GM21576 (cell line): ENCODE results near the gene CCDC66.

Experiments
- ATAC-seq: cut with Tn5 transposase; IDR thresholded peaks from one replicate; pipeline ENCODE4 v1.9.1; 2021; ENCODE audit warnings: mild to moderate bottlenecking, moderate library complexity; ENCODE audit not compliant: unreplicated experiment

Gene CCDC66

DNA sequence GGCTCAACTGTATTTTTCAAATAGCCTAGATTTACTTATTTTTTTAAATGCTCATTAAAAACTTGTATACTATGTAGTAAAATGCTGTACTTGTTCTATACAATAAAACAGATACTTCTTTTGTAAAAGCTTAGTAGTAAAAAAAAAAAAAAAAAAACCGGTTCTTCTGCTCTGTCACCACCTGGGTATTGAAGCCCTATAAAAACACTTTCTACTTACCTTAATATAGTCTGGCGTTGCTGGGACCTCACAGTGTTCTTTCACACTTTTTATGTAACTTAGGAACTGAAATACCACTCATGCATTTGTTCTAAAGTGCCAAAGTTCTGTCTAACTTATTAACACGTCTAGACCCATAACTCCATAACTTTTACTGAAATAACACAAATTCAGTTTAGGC, 64.7 kb downstream of the CCDC66 start:
- no peak for ATAC-seq

- no peak for ATAC-seq
Measured at GRCh38 chr3:56622381-56622780, 65.4 kb downstream of the CCDC66 start.

DNA sequence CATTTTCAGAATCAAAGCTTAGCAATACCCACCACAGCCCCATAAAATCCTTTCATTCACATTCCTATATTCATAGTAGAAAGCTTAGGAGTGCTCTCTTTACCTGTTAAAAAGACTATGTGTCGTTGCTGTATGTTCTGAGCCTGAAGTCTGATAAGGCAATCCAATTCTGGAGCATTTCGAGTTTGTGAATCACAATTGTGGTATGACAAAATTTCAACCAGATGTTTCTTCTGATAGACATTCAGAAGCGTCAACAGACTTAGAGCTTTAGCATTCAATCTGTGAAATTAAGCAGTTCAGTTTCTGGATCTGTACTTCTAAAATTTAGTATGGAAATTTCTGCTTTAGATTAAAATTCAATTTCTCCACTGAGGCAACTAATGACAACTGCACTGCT, 67.8 kb downstream of the CCDC66 start:
- no peak for ATAC-seq

DNA sequence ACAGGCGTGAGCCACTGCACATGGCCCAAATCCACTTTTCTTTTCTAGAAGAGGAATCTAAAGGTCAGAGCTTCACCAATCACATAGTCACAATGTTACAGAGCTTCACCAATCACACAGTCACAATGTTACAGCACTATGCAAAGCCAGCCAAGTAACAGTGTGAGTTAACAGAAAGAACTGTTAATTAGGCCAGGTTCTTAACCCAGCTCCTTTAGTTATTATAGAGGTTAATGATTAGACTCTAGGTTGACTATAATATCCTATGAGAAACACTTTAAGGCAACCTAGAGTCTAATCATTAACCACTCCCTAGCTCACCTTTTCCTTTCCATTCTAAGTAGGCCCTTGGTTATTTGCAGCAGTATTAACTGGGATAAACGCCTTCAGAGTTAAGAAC, 72.1 kb downstream of the CCDC66 start:
- ATAC-seq = no peak

DNA sequence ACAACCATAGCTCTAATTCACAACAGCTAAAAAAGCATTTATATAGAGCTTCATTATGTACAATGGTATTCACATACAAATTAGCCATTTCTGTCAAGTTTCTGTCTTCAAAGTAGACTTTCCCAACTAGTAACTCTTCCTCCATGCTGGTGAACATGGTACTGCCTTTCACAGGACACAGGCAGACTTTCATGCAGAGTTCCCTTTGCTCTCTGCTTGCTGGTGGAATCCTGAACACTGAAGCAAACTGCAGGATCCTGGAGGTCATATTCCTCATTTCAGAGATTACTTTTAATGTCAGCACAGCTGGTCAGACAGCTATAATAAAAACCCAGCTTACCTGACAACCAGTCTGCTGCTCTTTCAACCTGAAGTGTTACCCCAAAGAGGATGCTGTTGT, 72.5 kb downstream of the CCDC66 start:
- ATAC-seq = no peak

GRCh38 chr3:56630966-56631365, 74.0 kb downstream of the CCDC66 start:
- ATAC-seq = no peak

GRCh38 chr3:56633181-56633580, 76.2 kb downstream of the CCDC66 start:
- ATAC-seq = no peak

DNA sequence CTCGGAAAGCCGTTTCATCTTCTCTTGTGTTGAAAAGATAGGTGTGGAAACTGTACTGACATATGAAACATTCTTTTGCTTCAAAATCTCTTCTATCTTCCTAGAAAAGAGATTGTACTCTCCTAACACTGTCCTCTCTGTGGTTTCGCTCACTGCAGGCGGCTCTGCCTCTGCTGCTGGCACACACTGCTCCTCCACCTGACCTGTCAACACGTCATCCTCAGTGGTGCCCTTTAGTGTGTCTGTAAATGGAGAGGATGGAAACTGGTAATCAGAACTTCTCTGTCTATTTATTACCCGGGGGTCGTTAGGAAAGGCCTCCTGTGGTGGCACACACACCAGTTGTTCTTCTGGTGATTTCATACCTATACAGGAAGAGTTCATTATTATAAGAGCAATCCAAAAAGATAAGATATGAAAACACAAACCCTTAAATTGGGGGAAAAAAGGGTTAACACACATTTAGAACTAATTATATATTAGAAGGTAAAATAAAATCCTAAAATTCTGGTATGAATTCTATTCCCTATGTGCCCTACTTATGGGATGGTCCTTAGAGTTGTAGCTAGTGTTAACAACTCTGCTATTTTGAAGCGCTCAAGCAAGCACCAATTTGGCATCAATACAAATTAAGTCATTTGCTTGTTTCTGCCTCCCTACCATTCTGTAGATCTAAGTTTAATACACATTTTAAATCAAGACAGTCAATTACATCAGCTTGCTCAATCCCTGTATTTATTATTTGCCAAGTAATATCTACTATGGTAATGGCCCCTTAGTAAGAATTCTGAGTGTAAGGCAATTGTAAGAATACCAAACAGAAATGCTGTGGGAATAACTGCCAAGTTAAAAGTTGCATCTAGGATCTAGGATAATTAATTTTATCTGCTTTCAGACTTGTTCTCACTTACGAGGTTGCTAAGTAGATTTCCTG, 76.9 kb downstream of the CCDC66 start:
- ATAC-seq = no peak

GRCh38 chr3:56645407-56645806, 88.4 kb downstream of the CCDC66 start:
- ATAC-seq = no peak

GRCh38 chr3:56654460-56654859, 97.5 kb downstream of the CCDC66 start:
- ATAC-seq = no peak

GRCh38 chr3:56655709-56656108, 98.7 kb downstream of the CCDC66 start:
- no peak for ATAC-seq

DNA sequence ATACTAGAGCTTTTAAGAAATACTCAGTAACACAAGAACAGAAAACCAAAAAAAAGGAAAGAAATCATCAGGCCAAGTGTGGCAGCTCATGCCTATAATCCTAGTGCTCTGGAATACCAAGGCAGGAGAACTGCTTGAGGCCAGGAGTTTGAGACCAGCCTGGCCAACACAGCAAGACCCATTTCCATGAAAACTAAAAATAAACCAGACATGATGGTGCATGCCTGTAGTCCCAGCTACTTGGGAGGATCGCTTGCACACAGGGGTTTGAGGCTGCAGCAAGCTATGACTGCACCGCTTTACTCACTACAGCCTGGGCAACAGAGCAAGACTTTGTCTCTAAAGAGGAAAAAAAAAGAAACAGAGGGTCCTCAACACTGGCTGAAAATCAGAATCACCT, 107.8 kb downstream of the CCDC66 start:
- no peak for ATAC-seq

DNA sequence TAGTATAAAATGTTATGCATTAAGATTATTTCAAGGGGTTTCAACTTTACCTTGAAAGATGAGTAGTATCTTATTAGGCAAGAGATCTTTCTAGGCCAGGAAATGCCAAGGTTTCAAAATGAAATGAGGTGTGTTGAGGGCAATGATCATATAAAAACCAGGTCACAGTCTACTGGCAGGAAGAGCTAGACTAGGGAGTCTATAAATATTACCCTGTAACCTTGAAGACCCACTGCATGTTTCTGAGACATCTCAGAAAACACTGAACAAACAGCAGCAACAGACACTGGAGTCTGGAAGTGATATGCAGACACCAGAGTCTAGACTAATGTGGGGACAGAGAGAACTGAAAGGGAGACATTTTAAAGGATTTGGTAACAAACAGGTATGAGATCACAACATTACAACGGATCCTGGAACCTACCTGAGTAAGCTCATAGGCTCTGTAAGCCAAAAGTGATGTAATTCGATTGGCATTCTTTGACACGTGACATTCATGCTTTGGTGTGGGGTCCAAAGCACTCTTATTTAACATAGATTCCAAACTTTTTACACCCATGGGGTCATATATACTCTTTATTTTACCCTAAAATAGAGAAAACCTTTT, 111.1 kb downstream of the CCDC66 start:
- ATAC-seq = no peak
